ENCODE results near the gene VAPA. TPM values are rescaled to one million over a fixed set of nuclear protein-coding genes. Genes with fewer than 3 reads are reported as not detected.

Gene VAPA
- total and polyA plus RNA-seq, 2 donors (not counting 1 experiment from before 2014, with no cell fraction given) = 47.7 to 109 TPM

GRCh38 chr18:9951022-9951859 is 37.4 kb downstream of the VAPA start:
- intact Hi-C loops (cut with micrococcal nuclease) = loop anchor here (5.0 kb wide), 1 partner anchor 34 kb away; no protein-coding TSS in a partner anchor
- ATAC-seq (ENCODE audit: low read depth) = no peak
- CTCF ChIA-PET = interaction anchor here (0.6 to 1.9 kb wide), 5 partner anchors 9 to 38 kb away, joined by 3 to 7 read pairs (median 4); no protein-coding TSS in a partner anchor
- no peak for TF ChIP-seq EZH2 (IDR thresholded peaks at IDR 0.05; ENCODE audit: borderline replicate concordance, insufficient read depth, low read depth, low read length, poor library complexity, severe bottlenecking)
- TF ChIP-seq, protein P1, sequence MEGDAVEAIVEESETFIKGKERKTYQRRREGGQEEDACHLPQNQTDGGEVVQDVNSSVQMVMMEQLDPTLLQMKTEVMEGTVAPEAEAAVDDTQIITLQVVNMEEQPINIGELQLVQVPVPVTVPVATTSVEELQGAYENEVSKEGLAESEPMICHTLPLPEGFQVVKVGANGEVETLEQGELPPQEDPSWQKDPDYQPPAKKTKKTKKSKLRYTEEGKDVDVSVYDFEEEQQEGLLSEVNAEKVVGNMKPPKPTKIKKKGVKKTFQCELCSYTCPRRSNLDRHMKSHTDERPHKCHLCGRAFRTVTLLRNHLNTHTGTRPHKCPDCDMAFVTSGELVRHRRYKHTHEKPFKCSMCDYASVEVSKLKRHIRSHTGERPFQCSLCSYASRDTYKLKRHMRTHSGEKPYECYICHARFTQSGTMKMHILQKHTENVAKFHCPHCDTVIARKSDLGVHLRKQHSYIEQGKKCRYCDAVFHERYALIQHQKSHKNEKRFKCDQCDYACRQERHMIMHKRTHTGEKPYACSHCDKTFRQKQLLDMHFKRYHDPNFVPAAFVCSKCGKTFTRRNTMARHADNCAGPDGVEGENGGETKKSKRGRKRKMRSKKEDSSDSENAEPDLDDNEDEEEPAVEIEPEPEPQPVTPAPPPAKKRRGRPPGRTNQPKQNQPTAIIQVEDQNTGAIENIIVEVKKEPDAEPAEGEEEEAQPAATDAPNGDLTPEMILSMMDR (IDR thresholded peaks at IDR 0.05) = peak; percentile 61
- no peak overlapping the region for H3K4me3 ChIP-seq (ENCODE audit: control extremely low read depth in 1 of 5, extremely low read depth in 1 of 5, insufficient read depth in 1 of 5, low read depth in 2 of 5, low read length in 4 of 5)
- H3K27ac ChIP-seq (ENCODE audit: low read length in 2 of 2) = no peak overlapping the region
- POLR2A ChIA-PET = no interaction called here
- Mint-ChIP-seq H3K4me1 (peaks cover 3% of the 10 kb centered on the region), H3K4me3 (no peak overlapping the region), H3K27ac (no peak overlapping the region), H3K9me3 (ENCODE audit: insufficient read depth) (no peaks in the 10 kb centered on the region), H3K27me3 (no peaks in the 10 kb centered on the region)
- H3K9ac ChIP-seq (ENCODE audit: low read length) = no peak overlapping the region
- H4K20me1 ChIP-seq (ENCODE audit: control insufficient read depth, insufficient read depth, low read length, poor library complexity, severe bottlenecking) = peaks cover 10% of the 10 kb centered on the region
- no peak overlapping the region for H3K4me2 ChIP-seq (replicated peaks; ENCODE audit: low read depth, low read length, poor library complexity, severe bottlenecking)
- no peak overlapping the region for H2AFZ ChIP-seq (ENCODE audit: insufficient read depth, low read depth, low read length, poor library complexity, severe bottlenecking)
- WGBS (ENCODE audit: insufficient coverage) = 96% methylated on average over 4 of the region's 9 CpGs
- no peaks in the 10 kb centered on the region for H3K9me3 ChIP-seq (ENCODE audit: control extremely low read depth in 1 of 3, control insufficient read depth in 2 of 3, insufficient read depth in 1 of 3, low read length in 2 of 3)
- H3K4me1 ChIP-seq (ENCODE audit: control insufficient read depth in 2 of 2, insufficient read depth in 2 of 2, low read length in 2 of 2) = no peaks in the 10 kb centered on the region
- peak; percentile 34 for DNase-seq
- no peaks in the 10 kb centered on the region for H3K27me3 ChIP-seq (replicated peaks in 1 of 4; ENCODE audit: control extremely low read depth in 1 of 4, control insufficient read depth in 3 of 4, insufficient read depth in 4 of 4, low read length in 3 of 4)
- no peaks in the 10 kb centered on the region for H3K79me2 ChIP-seq (ENCODE audit: control insufficient read depth, insufficient read depth, low read length)
- H3K36me3 ChIP-seq (replicated peaks in 1 of 2; ENCODE audit: control extremely low read depth in 1 of 2, control insufficient read depth in 1 of 2, extremely low read depth in 1 of 2, insufficient read depth in 2 of 2, low read length in 1 of 2) = peaks cover 10 to 60% of the 10 kb centered on the region in 2 experiments

Data from B cell (primary cell).